ENCODE results near the gene ZNF804A. TPM values are rescaled to one million over a fixed set of nuclear protein-coding genes. Genes with fewer than 3 reads are reported as not detected.

Gene ZNF804A
- total and polyA plus RNA-seq, 5 donors from 2014 or later = not detected

DNA sequence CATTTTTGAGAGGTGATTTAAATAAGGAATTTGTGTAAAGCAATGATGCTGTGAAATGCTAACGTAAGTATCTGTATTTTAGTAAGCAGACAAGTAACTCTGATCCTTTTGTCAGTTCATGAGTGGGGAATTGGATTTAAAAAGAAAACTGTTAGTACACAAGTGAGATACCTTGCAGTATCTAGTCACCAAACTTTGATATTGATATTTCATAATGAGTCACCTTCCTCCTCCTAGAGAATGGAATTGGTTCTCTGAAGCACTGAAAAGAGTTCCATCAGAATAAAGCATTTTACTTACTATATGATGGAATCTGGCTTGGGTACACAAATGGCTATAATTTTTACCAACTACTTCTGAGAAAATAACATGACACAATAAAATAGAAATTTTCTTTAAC is 232.2 kb downstream of the ZNF804A start:
- no peak for DNase-seq
- ATAC-seq (ENCODE audit: low read depth in 2 of 2) = no peak
- H3K36me3 ChIP-seq (ENCODE audit: control insufficient read depth, insufficient read depth, low read length) = no peaks in the 10 kb centered on the region
- no peaks in the 10 kb centered on the region for H3K27me3 Mint-ChIP-seq
- H3K4me1 ChIP-seq (ENCODE audit: control insufficient read depth, insufficient read depth, low read length, poor library complexity, severe bottlenecking) = no peaks in the 10 kb centered on the region
- H3K4me3 Mint-ChIP-seq = no peak overlapping the region
- H3K36me3 Mint-ChIP-seq = no peaks in the 10 kb centered on the region
- H3K27ac ChIP-seq (ENCODE audit: insufficient read depth, low read length, poor library complexity, severe bottlenecking) = no peak overlapping the region
- H3K27me3 ChIP-seq (ENCODE audit: control insufficient read depth, insufficient read depth, low read length) = no peaks in the 10 kb centered on the region
- no peaks in the 10 kb centered on the region for H3K4me1 Mint-ChIP-seq
- H3K9me3 ChIP-seq (ENCODE audit: control insufficient read depth in 2 of 2, low read length in 2 of 2) = no peaks in the 10 kb centered on the region
- peaks cover 0 to 8% (median 1%) of the 10 kb centered on the region in 7 donors for H3K9me3 Mint-ChIP-seq
- no peak overlapping the region for H3K4me3 ChIP-seq (ENCODE audit: low read depth, low read length)
- H3K27ac Mint-ChIP-seq = no peak overlapping the region

DNA sequence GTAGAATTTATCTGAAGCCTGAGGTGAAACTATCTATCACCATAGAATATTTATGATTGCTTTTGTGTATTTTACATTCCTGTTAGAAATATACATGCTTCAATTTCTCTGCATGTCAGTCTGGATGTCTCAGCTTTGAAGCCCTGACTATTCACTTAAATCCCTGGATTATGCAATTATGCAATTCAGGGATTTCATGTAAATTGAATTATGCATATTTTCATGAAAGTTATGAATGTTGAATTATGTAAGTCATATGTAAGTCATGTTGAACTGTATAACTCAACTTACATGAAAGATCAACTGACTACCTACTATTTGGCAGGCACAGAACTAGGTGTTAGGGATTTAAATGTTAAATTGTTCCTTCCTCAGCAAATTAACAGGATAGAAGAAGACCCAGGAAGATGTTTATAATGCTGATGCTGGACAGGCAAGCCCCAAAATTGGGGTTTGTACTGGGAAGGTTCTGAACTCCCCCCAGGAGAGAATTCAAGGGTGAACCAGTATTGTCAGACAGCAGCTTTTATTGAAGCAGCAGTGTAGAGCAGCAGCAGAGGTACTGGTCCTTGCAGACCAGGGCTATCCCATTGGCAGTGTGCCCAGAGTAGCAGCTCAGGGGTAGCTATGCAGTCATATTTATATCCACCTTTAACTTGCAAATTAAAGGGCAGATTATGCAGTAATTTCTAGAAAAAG is 236.5 kb downstream of the ZNF804A start:
- no peaks in the 10 kb centered on the region for H3K4me1 ChIP-seq (ENCODE audit: control insufficient read depth, insufficient read depth, low read length, poor library complexity, severe bottlenecking)
- no peak overlapping the region for H3K4me3 ChIP-seq (ENCODE audit: low read depth, low read length)
- Mint-ChIP-seq H3K36me3 (no peaks in the 10 kb centered on the region), H3K4me3 (no peak overlapping the region), H3K27me3 (no peaks in the 10 kb centered on the region), H3K4me1 (no peaks in the 10 kb centered on the region), H3K9me3 (peaks cover 0 to 9% (median 1%) of the 10 kb centered on the region in 7 donors), H3K27ac (no peak overlapping the region)
- no peaks in the 10 kb centered on the region for H3K9me3 ChIP-seq (ENCODE audit: control insufficient read depth in 2 of 2, low read length in 2 of 2)
- no peaks in the 10 kb centered on the region for H3K36me3 ChIP-seq (ENCODE audit: control insufficient read depth, insufficient read depth, low read length)
- no peak overlapping the region for H3K27ac ChIP-seq (ENCODE audit: insufficient read depth, low read length, poor library complexity, severe bottlenecking)
- DNase-seq (no peak), ATAC-seq (ENCODE audit: low read depth in 2 of 2) (no peak)
- no peaks in the 10 kb centered on the region for H3K27me3 ChIP-seq (ENCODE audit: control insufficient read depth, insufficient read depth, low read length)

DNA sequence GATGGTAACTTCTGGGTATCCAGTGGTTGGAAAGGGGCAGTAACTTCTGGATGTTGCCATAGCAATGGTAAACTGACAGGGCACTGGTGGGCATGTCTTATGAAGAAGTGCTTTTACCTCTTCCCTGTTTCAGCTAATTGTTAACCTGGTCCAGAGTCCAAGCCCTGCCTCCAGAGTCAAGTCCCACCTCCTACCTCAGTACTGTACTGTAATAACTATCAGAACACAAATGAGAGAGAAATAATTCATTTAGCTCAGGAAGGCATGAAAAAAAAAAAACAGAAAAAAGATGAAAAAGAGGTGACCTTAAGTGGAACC is 237.0 kb downstream of the ZNF804A start:
- Histone ChIP-seq H3K27me3 (ENCODE audit: control insufficient read depth, insufficient read depth, low read length) (no peaks in the 10 kb centered on the region), H3K36me3 (ENCODE audit: control insufficient read depth, insufficient read depth, low read length) (no peaks in the 10 kb centered on the region), H3K27ac (ENCODE audit: insufficient read depth, low read length, poor library complexity, severe bottlenecking) (no peak overlapping the region), H3K9me3 (ENCODE audit: control insufficient read depth in 2 of 2, low read length in 2 of 2) (no peaks in the 10 kb centered on the region), H3K4me1 (ENCODE audit: control insufficient read depth, insufficient read depth, low read length, poor library complexity, severe bottlenecking) (no peaks in the 10 kb centered on the region), H3K4me3 (ENCODE audit: low read depth, low read length) (no peak overlapping the region)
- ATAC-seq (ENCODE audit: low read depth in 2 of 2) = no peak
- DNase-seq = no peak
- no peak overlapping the region for H3K4me3 Mint-ChIP-seq
- H3K27me3 Mint-ChIP-seq = no peaks in the 10 kb centered on the region
- H3K36me3 Mint-ChIP-seq = no peaks in the 10 kb centered on the region
- no peak overlapping the region for H3K27ac Mint-ChIP-seq
- H3K4me1 Mint-ChIP-seq = no peaks in the 10 kb centered on the region
- H3K9me3 Mint-ChIP-seq = peaks cover 0 to 9% (median 1%) of the 10 kb centered on the region in 7 donors

DNA sequence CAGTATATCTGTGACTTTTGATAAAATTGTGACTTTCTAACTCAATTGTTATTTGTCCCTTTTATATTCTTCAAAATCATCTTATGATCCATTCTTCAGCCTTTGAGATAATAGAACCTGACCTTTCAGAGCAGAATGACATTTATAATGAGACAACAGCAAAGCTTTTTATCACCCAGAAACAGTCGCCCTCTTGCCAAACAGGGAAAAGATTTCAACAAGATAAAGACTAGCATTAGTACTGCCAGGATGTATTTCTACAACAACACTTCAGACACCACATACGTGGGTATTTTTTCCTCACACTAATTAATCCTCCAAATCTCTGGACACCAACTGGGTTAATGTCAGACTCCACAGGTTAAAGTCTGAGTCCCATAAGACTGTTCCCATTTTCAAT is 249.0 kb downstream of the ZNF804A start:
- Histone ChIP-seq H3K4me1 (ENCODE audit: control insufficient read depth, insufficient read depth, low read length, poor library complexity, severe bottlenecking) (no peaks in the 10 kb centered on the region), H3K27me3 (ENCODE audit: control insufficient read depth, insufficient read depth, low read length) (no peaks in the 10 kb centered on the region), H3K4me3 (ENCODE audit: low read depth, low read length) (no peak overlapping the region), H3K36me3 (ENCODE audit: control insufficient read depth, insufficient read depth, low read length) (no peaks in the 10 kb centered on the region), H3K27ac (ENCODE audit: insufficient read depth, low read length, poor library complexity, severe bottlenecking) (no peak overlapping the region), H3K9me3 (ENCODE audit: control insufficient read depth in 2 of 2, low read length in 2 of 2) (peaks cover 0 to 3% of the 10 kb centered on the region in 2 experiments)
- Mint-ChIP-seq H3K27ac (no peak overlapping the region), H3K36me3 (no peaks in the 10 kb centered on the region), H3K9me3 (peaks cover 0 to 30% (median 5%) of the 10 kb centered on the region in 7 donors), H3K4me3 (no peak overlapping the region), H3K4me1 (no peaks in the 10 kb centered on the region), H3K27me3 (no peaks in the 10 kb centered on the region)
- no peak for DNase-seq
- no peak for ATAC-seq (ENCODE audit: low read depth in 2 of 2)

DNA sequence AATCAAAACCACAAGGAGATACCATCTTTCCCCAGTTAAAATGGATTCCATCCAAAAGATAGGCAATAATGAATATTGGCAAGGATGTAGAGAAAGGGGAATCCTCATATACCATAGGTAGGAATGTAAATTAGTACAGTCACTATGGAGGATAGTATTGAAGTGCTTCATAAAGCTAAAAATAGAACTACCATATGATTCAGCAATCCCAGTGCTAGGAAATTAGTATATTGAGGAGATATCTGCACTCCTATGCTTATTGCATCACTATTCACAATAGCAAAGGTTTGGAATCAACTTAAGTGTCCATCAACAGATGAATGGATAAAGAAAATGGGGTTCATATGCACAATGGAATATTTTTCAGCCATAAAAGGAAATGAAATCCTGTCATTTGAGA is 251.2 kb downstream of the ZNF804A start:
- Histone ChIP-seq H3K9me3 (ENCODE audit: control insufficient read depth in 2 of 2, low read length in 2 of 2) (peaks cover 0 to 3% of the 10 kb centered on the region in 2 experiments), H3K36me3 (ENCODE audit: control insufficient read depth, insufficient read depth, low read length) (no peaks in the 10 kb centered on the region), H3K4me1 (ENCODE audit: control insufficient read depth, insufficient read depth, low read length, poor library complexity, severe bottlenecking) (no peaks in the 10 kb centered on the region), H3K27ac (ENCODE audit: insufficient read depth, low read length, poor library complexity, severe bottlenecking) (no peak overlapping the region), H3K4me3 (ENCODE audit: low read depth, low read length) (no peak overlapping the region), H3K27me3 (ENCODE audit: control insufficient read depth, insufficient read depth, low read length) (no peaks in the 10 kb centered on the region)
- ATAC-seq (ENCODE audit: low read depth in 2 of 2) = no peak
- Mint-ChIP-seq H3K4me3 (no peak overlapping the region), H3K27ac (no peak overlapping the region), H3K27me3 (no peaks in the 10 kb centered on the region), H3K9me3 (peaks cover 0 to 43% (median 5%) of the 10 kb centered on the region in 7 donors), H3K36me3 (no peaks in the 10 kb centered on the region), H3K4me1 (no peaks in the 10 kb centered on the region)
- DNase-seq = no peak

DNA sequence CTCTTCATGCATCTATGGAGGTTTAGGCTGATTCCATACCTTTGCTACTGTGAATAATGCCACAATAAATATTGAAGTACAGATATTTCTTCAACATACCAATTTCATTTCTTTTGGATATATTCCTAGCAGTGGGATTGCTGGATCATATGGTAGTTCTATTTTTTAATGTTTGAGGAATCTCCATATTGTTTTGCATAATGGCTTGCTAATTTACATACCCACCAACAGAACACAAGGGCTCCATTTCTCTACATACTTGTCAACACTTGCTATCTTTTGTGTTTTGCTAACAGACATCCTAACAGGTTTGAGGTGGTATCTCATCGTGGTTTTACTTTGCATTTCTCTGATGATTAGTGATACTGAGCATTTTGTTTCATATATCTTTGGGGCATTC is 253.2 kb downstream of the ZNF804A start:
- Mint-ChIP-seq H3K4me3 (no peak overlapping the region), H3K36me3 (no peaks in the 10 kb centered on the region), H3K27me3 (no peaks in the 10 kb centered on the region), H3K27ac (no peak overlapping the region), H3K4me1 (no peaks in the 10 kb centered on the region), H3K9me3 (peaks cover 0 to 40% (median 5%) of the 10 kb centered on the region in 7 donors)
- Histone ChIP-seq H3K36me3 (ENCODE audit: control insufficient read depth, insufficient read depth, low read length) (no peaks in the 10 kb centered on the region), H3K27me3 (ENCODE audit: control insufficient read depth, insufficient read depth, low read length) (no peaks in the 10 kb centered on the region), H3K27ac (ENCODE audit: insufficient read depth, low read length, poor library complexity, severe bottlenecking) (no peak overlapping the region), H3K4me3 (ENCODE audit: low read depth, low read length) (no peak overlapping the region), H3K9me3 (ENCODE audit: control insufficient read depth in 2 of 2, low read length in 2 of 2) (peaks cover 0 to 3% of the 10 kb centered on the region in 2 experiments), H3K4me1 (ENCODE audit: control insufficient read depth, insufficient read depth, low read length, poor library complexity, severe bottlenecking) (no peaks in the 10 kb centered on the region)
- no peak for ATAC-seq (ENCODE audit: low read depth in 2 of 2)
- no peak for DNase-seq

DNA sequence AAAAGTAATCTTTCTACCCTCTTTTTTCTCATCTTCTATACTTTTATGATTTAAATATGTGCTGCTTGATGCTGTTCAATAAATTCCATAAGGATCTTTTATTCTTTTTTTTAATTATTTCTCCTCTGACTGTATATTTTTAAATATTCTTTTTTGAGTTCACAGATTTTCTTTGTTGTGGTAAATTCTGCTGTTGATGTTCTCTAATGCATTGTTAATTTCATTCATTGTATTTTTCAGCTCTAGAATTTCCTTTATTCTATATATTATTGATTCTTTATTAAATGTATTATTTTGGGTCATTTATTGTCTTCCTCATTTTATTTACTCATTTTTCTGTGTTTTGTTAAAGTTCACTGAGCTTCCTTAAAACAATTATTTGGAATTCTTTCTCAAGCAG is 260.9 kb downstream of the ZNF804A start:
- H3K4me1 Mint-ChIP-seq = no peaks in the 10 kb centered on the region

DNA sequence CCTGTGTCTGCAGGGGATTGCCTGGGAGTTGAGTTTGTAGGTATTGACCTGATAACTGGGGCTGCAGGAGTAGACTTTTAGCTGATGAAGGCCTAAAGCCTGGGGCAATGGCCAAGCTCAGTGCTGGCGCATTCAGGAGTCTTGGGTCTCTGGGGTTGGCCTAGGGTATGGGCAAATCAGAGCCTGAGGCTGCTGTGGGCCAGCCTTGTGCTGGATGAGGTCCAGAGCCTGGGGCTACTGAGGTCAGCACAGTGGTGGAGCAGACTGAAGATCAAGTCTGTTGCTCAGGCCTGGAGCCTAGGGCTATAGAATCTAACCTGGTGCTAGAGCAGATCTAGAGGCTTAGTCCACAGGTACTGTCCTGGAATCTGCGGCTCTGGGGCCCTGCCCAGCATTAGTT is 262.4 kb downstream of the ZNF804A start:
- no peaks in the 10 kb centered on the region for H3K27me3 Mint-ChIP-seq
- H3K4me1 ChIP-seq (ENCODE audit: control insufficient read depth, insufficient read depth, low read length, poor library complexity, severe bottlenecking) = no peaks in the 10 kb centered on the region
- peaks cover 0 to 12% of the 10 kb centered on the region in 2 experiments for H3K9me3 ChIP-seq (ENCODE audit: control insufficient read depth in 2 of 2, low read length in 2 of 2)
- no peaks in the 10 kb centered on the region for H3K4me1 Mint-ChIP-seq
- H3K36me3 Mint-ChIP-seq = no peaks in the 10 kb centered on the region
- peaks cover 0 to 21% (median 10%) of the 10 kb centered on the region in 7 donors for H3K9me3 Mint-ChIP-seq
- no peak overlapping the region for H3K27ac Mint-ChIP-seq
- no peak overlapping the region for H3K4me3 Mint-ChIP-seq
- H3K4me3 ChIP-seq (ENCODE audit: low read depth, low read length) = no peak overlapping the region
- no peaks in the 10 kb centered on the region for H3K27me3 ChIP-seq (ENCODE audit: control insufficient read depth, insufficient read depth, low read length)
- no peaks in the 10 kb centered on the region for H3K36me3 ChIP-seq (ENCODE audit: control insufficient read depth, insufficient read depth, low read length)
- no peak overlapping the region for H3K27ac ChIP-seq (ENCODE audit: insufficient read depth, low read length, poor library complexity, severe bottlenecking)
- ATAC-seq (ENCODE audit: low read depth in 2 of 2) (no peak), DNase-seq (no peak)

More for the DNA sequence above, 260.9 kb downstream of the ZNF804A start:
- Mint-ChIP-seq H3K27ac (no peak overlapping the region), H3K27me3 (no peaks in the 10 kb centered on the region), H3K9me3 (peaks cover 0 to 21% (median 10%) of the 10 kb centered on the region in 7 donors), H3K36me3 (no peaks in the 10 kb centered on the region), H3K4me3 (no peak overlapping the region)
- no peak overlapping the region for H3K27ac ChIP-seq (ENCODE audit: insufficient read depth, low read length, poor library complexity, severe bottlenecking)
- DNase-seq (no peak), ATAC-seq (ENCODE audit: low read depth in 2 of 2) (no peak)
- H3K4me3 ChIP-seq (ENCODE audit: low read depth, low read length) = no peak overlapping the region
- peaks cover 0 to 12% of the 10 kb centered on the region in 2 experiments for H3K9me3 ChIP-seq (ENCODE audit: control insufficient read depth in 2 of 2, low read length in 2 of 2)
- no peaks in the 10 kb centered on the region for H3K36me3 ChIP-seq (ENCODE audit: control insufficient read depth, insufficient read depth, low read length)
- no peaks in the 10 kb centered on the region for H3K4me1 ChIP-seq (ENCODE audit: control insufficient read depth, insufficient read depth, low read length, poor library complexity, severe bottlenecking)
- no peaks in the 10 kb centered on the region for H3K27me3 ChIP-seq (ENCODE audit: control insufficient read depth, insufficient read depth, low read length)
